GM21619 (cell line): ENCODE measurements around the gene KCNQ1.
"Not testable (repeated sequence)": the region's sequence is repeated elsewhere in the genome, so short reads cannot be mapped to it uniquely, and the experiment has no call there.

Experiments used
- ATAC-seq: cut with Tn5 transposase; IDR thresholded peaks from one replicate; pipeline ENCODE4 v1.9.1; 2021; ENCODE audit not compliant: unreplicated experiment

KCNQ1 gene

DNA sequence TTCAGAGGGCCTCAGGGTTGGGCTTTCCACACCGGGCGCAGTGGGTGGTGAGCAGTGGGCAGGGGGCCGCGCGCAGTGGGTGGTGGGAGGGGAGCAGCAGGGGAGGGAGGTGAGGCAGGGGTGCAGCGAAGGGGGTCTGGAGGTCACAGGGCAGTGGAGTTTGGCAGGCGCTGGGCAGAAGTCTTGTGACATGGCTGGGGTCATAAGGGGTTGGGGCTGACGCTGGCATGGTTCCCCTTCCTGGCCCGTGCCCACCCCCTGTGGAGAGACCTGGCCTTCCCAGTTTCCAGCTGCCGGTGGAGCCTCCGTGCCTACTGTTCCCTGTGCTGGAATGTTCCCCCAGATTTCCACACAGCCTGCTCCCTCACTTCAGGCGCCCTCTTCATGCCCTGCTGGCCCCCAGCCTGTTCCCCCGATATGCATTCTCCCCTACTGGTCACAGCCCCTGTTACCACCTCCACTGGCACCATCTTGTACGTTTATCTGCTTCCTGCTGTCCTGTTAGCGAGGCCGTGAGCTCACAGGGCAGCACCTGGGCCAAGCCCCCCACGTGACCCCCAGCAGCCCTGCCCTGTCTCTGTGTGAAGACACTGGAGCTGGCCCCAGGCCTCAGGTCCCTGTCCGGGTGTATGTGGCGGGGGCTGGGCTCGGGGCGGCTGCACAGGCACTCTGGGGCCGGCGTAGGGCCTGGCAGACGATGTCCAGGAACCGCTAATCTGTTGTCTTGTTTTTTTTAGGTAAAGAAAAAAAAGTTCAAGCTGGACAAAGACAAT is 143.4 kb downstream of the KCNQ1 start:
- no peak for ATAC-seq

GRCh38 chr11:2588809-2589537 is 144.2 kb downstream of the KCNQ1 start:
- no peak for ATAC-seq

DNA sequence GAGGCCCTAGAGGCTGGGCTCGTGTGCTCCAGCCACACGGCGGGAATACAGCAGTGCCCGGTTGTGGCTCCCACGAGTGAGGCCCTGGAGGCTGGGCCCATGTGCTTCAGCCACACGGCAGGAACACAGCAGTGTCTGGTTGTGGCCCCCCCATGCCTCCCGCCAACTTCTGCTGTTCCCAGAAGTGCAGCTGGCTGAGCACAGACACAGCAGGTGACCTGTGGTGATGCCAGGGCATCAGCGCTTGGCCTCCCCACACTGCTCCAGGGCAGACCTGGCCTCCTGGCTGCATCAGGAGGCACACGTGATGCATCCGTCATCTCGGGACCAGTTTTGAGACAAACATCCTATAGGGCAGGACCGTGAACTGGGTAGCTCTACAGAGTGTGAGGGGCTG is 144.7 kb downstream of the KCNQ1 start:
- no peak for ATAC-seq

DNA sequence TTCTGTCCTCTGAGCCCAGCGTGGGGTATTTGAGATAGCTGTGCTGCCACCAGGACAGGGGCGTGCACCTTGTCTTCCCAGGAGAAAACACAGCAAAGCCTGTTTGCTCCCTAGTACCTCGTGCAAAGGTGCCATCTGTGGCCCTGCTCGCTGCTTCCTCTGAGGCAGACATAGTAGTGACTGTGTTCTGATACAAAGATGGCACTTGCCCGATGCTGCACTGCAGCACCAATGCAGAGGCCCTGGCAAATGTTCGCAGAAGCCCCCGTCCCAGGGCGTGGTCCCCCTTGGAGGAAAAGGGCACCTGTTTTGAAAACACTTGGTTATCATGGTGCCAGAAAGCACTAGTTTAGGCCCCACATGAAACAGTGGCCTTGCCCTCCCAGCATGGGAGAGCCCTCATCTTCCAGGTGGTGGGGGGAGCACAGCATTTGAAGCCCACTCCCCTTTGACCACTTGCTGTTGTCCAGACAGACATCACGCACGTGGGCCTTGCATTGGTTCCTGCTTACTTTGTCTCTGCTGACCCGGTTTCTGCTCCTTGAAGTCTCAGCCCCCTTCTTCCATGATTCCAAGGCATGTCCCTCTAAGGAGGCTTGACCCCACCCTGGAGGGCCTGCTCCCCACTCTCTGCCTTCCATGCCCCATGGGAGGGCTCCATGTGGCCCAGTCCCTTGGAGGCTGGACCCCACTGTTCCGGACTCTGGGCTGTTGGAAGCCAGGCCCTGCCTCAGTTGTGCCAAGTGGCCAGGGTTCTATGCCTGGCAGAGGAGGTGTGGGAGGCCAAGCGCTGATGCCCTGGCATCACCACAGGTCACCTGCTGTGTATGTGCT is 145.5 kb downstream of the KCNQ1 start:
- no peak for ATAC-seq

- ATAC-seq, result no peak
These were observed 146.4 kb downstream of the KCNQ1 start for GRCh38 chr11:2590965-2591754.

GRCh38 chr11:2591805-2592204 is 147.0 kb downstream of the KCNQ1 start:
- no peak for ATAC-seq

DNA sequence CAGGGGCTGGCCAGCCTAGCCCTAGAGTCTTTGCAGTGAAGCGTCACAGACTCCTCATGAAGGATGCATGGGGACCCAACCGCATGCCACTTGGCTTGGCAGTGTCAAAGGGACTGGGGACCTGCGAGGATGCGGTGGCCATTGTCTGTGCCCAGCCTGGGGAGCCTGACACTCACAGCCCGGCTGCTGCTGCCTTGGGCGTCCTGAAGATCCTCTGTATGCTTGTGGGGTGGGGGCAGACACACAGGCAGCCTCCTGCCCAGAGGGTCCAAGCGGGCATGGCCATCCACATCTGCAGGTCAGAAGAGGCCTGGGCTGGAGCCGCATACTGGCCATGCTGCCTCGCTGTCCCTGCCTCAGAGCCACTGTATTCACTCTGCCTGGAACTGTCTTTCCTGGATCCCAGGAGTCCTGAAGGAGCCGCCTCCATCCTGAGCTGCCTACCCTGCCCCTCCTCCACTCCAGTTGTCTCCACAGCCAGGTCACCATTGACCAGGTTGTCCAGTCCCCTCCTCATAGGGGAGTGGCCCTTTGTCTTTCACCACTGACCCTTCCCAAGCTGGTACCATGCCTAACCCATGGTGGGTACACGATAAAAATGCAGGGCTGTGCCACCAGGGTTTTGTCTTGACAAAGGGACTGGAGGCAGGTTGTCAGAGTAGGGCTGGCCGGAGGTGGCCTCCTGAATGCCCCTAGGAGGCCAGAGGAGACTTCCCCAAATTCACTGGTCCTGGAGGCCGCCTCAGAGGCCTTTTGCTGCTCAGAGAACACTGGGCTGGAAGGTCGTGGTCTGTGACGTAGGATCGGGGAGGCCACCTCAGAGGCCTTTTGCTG is 148.0 kb downstream of the KCNQ1 start:
- ATAC-seq, result no peak

- ATAC-seq, result no peak
These were observed 148.7 kb downstream of the KCNQ1 start for GRCh38 chr11:2593393-2593950.

GRCh38 chr11:2594267-2594666 is 149.5 kb downstream of the KCNQ1 start:
- no peak for ATAC-seq

GRCh38 chr11:2595204-2595603 is 150.4 kb downstream of the KCNQ1 start:
- ATAC-seq, result no peak

DNA sequence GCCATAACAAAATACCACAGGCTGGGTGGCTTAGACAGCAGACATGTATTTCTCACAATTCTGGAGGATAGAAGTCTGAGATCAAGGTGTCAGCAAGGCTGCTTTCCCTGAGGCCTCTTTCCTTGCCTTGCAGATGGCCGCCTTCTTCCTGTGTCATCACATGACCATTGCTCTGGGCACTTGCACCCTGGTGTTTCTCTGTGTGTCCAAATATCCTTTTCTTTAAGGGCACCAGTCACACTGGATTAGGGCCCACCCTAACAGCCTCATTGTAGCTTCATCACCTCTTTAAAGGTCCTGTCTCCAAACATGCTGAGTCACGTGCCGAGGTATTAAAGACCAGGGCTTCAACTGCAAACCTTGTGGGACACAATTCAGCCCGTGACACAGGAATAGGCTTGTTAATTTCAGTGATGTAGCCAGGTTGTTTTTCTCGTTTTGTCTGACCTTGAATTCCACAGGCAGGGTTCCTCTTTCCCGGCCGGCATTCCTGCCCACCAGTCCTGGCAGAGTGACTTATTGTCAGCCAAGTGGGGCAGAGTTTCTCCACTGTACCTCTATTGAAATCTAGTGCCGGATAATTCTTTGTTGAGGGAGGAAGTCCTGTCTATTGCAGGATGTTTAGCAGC is 154.9 kb downstream of the KCNQ1 start:
- no peak for ATAC-seq

GRCh38 chr11:2609345-2609744 is 164.5 kb downstream of the KCNQ1 start:
- no peak for ATAC-seq

DNA sequence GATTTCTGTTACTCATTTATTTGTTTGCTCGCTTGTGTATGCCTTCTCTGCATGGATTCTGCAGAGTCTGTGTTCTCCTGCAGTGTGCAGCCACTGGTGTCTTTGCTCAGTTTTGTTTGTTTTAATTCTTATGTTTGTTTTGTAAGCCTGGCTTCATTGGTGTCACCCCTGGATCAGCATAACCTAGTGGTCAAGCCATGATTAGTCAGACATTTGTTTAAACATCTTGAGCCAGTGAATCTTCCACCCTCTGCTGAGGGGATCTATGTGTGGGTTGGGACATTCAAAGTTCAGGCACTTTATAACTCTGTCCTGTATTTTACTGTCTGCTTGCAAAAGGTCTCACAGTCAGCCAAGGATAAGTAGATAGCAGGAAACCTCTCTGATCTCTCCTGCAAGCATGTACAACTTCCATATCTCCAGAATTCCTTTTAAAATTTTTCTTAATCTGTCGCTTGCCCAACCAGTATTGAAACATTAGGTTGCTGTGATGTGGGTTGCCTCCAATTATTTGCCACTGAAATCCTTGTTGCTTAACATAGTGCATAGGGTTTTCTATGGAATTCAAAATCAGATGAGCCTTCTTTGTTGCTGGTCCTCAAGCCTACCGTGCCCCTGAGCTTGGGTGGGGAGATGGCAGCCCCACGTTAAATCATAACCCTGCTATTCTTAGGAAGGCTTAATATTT is 168.2 kb downstream of the KCNQ1 start:
- ATAC-seq, result no peak

DNA sequence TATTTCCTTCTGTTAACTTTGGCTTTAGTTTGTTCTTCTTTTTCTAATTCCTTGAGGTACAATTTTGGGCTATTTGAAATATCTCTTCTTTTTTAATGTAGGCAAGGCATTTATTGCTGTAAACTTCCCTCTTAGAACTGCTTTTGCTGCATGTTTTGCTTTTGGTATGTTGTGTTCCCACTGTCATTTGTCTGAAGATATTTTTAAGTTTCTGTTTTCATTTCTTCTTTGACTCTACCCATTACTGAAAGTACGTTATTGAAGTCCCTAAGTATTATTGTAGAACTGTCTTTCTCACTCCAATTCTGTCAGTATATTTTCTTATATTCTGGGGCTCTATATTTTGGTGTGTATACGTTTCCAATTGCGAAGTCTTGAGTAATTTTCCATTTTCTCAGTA is 177.1 kb downstream of the KCNQ1 start:
- ATAC-seq, result no peak

DNA sequence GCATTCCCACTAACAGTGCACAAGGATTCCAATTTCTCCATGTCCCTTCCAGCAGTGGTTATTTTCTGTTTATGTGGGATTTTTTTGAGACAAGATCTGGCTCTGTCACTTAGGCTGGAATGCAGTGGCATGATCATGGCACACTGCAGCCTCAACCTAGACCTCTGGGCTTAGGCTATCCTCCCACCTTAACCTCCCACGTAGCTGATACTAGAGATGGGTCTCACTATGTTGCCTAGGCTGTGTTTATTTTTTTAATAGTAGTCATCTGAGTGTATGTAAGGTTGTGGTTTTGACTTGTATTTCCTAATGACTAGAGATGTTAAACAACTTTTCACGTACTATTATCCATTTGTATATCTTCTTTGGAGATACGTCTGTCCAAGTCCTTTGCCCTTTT is 180.4 kb downstream of the KCNQ1 start:
- ATAC-seq, result no peak

GRCh38 chr11:2630679-2631078 is 185.9 kb downstream of the KCNQ1 start:
- no peak for ATAC-seq

GRCh38 chr11:2631161-2631560 is 186.4 kb downstream of the KCNQ1 start:
- ATAC-seq, result no peak

DNA sequence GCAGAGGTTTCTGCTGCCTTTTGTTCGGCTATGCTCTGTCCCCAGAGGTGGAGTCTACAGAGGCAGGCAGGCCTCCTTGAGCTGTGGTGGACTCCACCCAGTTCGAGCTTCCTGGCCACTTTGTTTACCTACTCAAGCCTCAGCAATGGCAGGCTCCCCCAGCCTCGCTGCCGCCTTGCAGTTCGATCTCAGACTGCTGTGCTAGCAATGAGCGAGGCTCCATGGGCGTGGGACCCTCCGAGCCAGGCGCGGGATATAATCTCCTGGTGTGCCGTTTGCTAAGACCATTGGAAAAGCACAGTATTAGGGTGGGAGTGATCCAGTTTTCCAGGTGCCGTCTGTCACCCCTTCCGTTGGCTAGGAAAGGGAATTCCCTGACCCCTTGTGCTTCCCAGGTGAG is 195.0 kb downstream of the KCNQ1 start:
- ATAC-seq, result not testable (repeated sequence)

DNA sequence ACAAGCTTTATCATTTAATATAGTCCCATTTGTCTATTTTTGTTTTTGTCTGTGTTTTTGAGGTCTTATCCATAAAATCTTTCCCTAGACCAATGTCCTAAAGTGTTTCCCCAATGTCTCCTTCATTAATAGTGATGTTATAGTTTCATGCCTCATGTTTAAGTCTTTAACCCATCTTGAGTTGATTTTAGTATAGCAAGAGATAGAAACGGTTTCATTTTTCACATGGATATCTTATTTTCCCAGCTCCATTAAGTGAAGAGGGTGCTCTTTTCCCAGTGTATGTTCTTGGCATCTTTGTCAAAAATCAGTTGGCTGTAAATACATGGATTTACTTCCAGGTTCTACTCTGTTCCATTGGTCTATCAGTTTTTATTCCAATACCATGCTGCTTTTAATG is 196.8 kb downstream of the KCNQ1 start:
- ATAC-seq, result no peak
